ENCODE measurements around the gene KIT. TPM values are rescaled to one million over a fixed set of nuclear protein-coding genes. Genes with fewer than 3 reads are reported as not detected.

Gene KIT
- total RNA-seq, 3 donors from 2014 or later: 3.0 to 32.8 (median 16.8) TPM

DNA sequence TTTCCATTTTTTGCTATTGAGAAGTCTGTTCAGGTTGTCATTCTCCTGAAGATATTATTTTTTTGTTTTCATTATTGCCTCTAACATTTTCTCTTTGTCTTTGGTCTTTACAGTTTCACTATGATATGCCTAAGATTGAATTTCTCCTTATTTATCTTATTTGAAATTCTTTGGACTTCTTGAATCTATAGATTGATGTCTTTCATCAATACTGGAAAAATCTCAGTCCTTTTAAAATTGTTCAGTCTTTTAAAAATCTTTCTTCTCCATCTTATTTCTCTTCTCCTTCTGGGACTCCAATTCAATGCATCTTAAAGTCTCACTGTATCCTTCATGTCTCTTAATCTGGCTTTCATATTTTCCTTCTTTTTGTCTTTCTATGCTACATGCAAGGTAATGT, 86.7 kb downstream of the KIT start:
- Histone ChIP-seq H3K4me1 (ENCODE audit: low read depth) (no peaks in the 10 kb centered on the region), H3K4me3 (no peak overlapping the region), H3K36me3 (ENCODE audit: low read depth) (no peaks in the 10 kb centered on the region), H3K9me3 (no peaks in the 10 kb centered on the region)
- intact Hi-C loops (cut with DNase I, micrococcal nuclease): no loop called here
- DNase-seq: no peak
- no peak for ATAC-seq
- TF ChIP-seq, protein P1, sequence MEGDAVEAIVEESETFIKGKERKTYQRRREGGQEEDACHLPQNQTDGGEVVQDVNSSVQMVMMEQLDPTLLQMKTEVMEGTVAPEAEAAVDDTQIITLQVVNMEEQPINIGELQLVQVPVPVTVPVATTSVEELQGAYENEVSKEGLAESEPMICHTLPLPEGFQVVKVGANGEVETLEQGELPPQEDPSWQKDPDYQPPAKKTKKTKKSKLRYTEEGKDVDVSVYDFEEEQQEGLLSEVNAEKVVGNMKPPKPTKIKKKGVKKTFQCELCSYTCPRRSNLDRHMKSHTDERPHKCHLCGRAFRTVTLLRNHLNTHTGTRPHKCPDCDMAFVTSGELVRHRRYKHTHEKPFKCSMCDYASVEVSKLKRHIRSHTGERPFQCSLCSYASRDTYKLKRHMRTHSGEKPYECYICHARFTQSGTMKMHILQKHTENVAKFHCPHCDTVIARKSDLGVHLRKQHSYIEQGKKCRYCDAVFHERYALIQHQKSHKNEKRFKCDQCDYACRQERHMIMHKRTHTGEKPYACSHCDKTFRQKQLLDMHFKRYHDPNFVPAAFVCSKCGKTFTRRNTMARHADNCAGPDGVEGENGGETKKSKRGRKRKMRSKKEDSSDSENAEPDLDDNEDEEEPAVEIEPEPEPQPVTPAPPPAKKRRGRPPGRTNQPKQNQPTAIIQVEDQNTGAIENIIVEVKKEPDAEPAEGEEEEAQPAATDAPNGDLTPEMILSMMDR (IDR thresholded peaks at IDR 0.05): no peak

DNA sequence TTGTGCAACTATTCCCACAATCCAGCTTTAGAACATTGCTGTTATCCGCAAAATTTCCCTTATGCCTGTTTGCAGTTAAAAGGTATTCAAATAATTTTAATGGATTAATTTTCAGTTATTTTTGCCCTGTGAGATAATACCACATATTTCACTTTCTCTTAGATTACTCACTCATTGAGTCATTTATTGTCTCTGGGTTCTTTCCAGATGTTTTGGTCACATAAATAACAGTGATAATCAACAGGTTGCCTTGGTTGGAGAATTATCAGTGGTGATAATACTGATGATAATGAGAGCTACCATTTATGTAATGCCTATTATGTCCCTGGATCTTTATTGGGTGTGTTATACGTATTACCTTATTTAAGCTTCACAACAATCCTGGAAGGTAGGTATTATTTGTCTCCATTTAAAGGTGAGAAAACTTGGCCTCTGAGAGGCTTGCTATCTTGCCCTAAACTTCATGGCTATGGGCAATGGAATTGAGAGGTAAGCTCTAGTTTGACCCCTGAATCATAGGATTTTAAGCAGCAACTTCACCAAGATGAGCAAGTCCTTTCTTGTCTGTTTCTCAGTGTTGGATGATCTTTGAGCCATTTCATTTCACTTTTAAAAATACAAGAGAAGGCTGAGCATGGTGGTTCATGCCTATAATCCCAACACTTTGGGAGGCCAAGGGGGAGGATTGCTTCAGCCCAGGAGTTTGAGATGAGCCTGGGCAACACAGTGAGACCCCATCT, 87.4 kb downstream of the KIT start:
- no peaks in the 10 kb centered on the region for H3K9me3 ChIP-seq
- no peak for ATAC-seq
- DNase-seq: no peak
- intact Hi-C loops (cut with DNase I, micrococcal nuclease): no loop called here
- TF ChIP-seq, protein P1 (IDR thresholded peaks at IDR 0.05): no peak
- H3K4me3 ChIP-seq: no peak overlapping the region
- no peaks in the 10 kb centered on the region for H3K36me3 ChIP-seq (ENCODE audit: low read depth)
- H3K4me1 ChIP-seq (ENCODE audit: low read depth): no peaks in the 10 kb centered on the region

DNA sequence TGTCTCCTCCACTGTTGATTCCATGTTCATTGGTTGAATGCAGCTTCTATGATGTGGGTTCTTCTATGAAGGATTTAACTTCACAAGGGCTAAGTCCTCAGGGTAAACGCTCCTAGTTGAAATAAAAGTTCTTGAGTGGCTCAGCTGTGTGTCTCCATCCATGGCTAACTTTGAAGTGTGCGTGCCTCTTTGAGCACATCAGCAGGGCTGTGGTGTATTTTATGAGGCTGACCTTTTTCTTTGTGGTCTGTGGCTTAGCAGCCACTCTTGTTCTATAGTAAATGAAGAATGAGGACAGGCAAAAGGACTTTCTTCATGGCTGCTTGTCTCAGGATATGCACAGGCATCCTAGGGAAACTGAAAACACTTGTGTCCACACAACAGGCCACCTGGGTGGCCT, 88.5 kb downstream of the KIT start:
- H3K9me3 ChIP-seq: no peaks in the 10 kb centered on the region
- ATAC-seq: peak; percentile 14
- H3K4me1 ChIP-seq (ENCODE audit: low read depth): no peaks in the 10 kb centered on the region
- TF ChIP-seq, protein P1 (IDR thresholded peaks at IDR 0.05): no peak
- H3K36me3 ChIP-seq (ENCODE audit: low read depth): no peaks in the 10 kb centered on the region
- no peak overlapping the region for H3K4me3 ChIP-seq
- no peak for DNase-seq
- intact Hi-C loops (cut with DNase I, micrococcal nuclease): no loop called here

DNA sequence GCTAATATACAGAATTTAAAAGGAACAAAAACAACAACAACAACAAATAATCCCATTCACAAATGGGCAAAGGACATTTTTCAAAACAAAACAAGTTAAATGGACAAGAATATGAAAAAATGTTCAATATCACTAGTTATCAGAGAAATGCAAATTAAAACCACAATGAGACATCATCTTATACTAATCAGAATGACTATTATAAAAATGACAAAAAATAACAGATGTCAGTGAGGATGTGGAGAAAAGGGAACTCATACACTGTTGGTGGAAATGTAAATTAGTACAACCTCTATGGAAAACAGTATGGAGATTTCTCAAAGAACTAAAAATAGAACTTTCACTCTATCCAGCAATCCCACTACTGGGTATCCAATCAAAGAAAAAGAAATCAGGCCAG, 92.6 kb downstream of the KIT start:
- Histone ChIP-seq H3K9me3 (no peaks in the 10 kb centered on the region), H3K4me1 (ENCODE audit: low read depth) (no peaks in the 10 kb centered on the region), H3K36me3 (ENCODE audit: low read depth) (no peaks in the 10 kb centered on the region), H3K4me3 (no peak overlapping the region)
- DNase-seq (no peak), ATAC-seq (no peak)
- intact Hi-C loops (cut with DNase I, micrococcal nuclease): no loop called here
- TF ChIP-seq, protein P1 (IDR thresholded peaks at IDR 0.05): no peak

DNA sequence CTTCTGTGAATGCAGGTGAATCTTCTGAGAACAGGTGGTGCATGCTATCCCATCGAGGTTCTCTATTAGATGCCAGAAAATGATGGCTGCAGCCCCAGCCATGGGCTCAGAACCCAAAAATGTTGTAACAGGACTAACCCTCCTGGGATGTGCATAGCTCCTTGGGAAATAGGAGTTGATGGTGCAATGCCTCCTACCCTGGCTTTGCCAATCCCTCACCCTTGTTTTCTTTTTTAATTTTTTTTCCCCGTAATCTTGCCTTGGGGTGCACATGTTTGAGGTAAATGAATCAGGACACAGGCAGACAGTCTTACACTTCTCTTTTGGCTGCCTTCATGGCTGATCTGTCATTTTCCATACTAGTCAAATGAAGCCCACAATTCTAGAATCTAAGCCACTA, 96.6 kb downstream of the KIT start:
- ATAC-seq (no peak), DNase-seq (no peak)
- Histone ChIP-seq H3K36me3 (ENCODE audit: low read depth) (no peaks in the 10 kb centered on the region), H3K4me1 (ENCODE audit: low read depth) (no peaks in the 10 kb centered on the region), H3K9me3 (no peaks in the 10 kb centered on the region), H3K4me3 (no peak overlapping the region)
- intact Hi-C loops (cut with DNase I, micrococcal nuclease): no loop called here
- TF ChIP-seq, protein P1 (IDR thresholded peaks at IDR 0.05): no peak

Data from mucosa of descending colon (tissue), 3 donors.